Neural cell (in vitro differentiated cells): ENCODE measurements around the gene COL6A3. TPM values are rescaled to one million over a fixed set of nuclear protein-coding genes. Genes with fewer than 3 reads are reported as not detected.

Experiments
- H2AFZ ChIP-seq: fragments of 200-600, 300-800 bp; sonication (generic), shearing (Covaris generic); 2 replicates; pipeline ENCODE4 v1.6.0; 2014; ENCODE audit warnings: low read depth, mild to moderate bottlenecking, antibody characterized with exemption, low read length, moderate library complexity
- H3F3A ChIP-seq: fragments of 200-600 bp; shearing (Covaris generic); 2 replicates; pipeline ENCODE4 v1.6.1; 2016; ENCODE audit warnings: mild to moderate bottlenecking, moderate library complexity, mixed read lengths, antibody characterized with exemption, low read length; ENCODE audit not compliant: insufficient read depth, poor library complexity, severe bottlenecking
- H3K27ac ChIP-seq: fragments of 200-600, 300-800 bp; sonication (generic), shearing (Covaris generic); 2 replicates; pipeline ENCODE4 v1.5.1; 2014; ENCODE audit warnings: mild to moderate bottlenecking, low read length, moderate library complexity
- H3K27me3 ChIP-seq: fragments of 300-800, 200-600 bp; sonication (generic), shearing (Covaris generic); 2 replicates; pipeline ENCODE4 v1.6.0; 2014; ENCODE audit warnings: mild to moderate bottlenecking, low read depth, low read length, moderate library complexity; ENCODE audit not compliant: insufficient read depth
- H3K36me3 ChIP-seq: fragments of 300-800, 200-600 bp; sonication (generic), shearing (Covaris generic); 2 replicates; pipeline ENCODE4 v1.5.1; 2014; ENCODE audit warnings: mild to moderate bottlenecking, antibody characterized with exemption, low read length, moderate library complexity; ENCODE audit not compliant: insufficient read depth
- H3K4me2 ChIP-seq: fragments of 300-800, 200-600 bp; sonication (generic), shearing (Covaris generic); 2 replicates; pipeline ENCODE4 v1.6.0; 2014; ENCODE audit warnings: mild to moderate bottlenecking, low read length
- H3K4me3 ChIP-seq: fragments of 300-800, 200-600 bp; sonication (generic), shearing (Covaris generic); 2 replicates; pipeline ENCODE4 v1.5.1; 2014; ENCODE audit warnings: mild to moderate bottlenecking, low read length, moderate library complexity
- H3K79me2 ChIP-seq: fragments of 200-600 bp; shearing (Covaris generic); replicated peaks from 2 replicates; pipeline ENCODE4 v1.6.0; 2014; ENCODE audit warnings: mild to moderate bottlenecking, low read length, moderate library complexity; ENCODE audit not compliant: insufficient read depth
- H3K9ac ChIP-seq: fragments of 300-800, 200-600 bp; sonication (generic), shearing (Covaris generic); 2 replicates; pipeline ENCODE4 v1.6.1; 2016; ENCODE audit warnings: mild to moderate bottlenecking, low read length, mixed read lengths
- H3K9me2 ChIP-seq: fragments of 200-600 bp; shearing (Covaris generic); 2 replicates; pipeline ENCODE4 v1.6.1; 2016; ENCODE audit warnings: mild to moderate bottlenecking, low read length, mixed read lengths; ENCODE audit not compliant: insufficient read depth
- H3K9me3 ChIP-seq: fragments of 200-600, 300-800 bp; sonication (generic), shearing (Covaris generic); 2 replicates; pipeline ENCODE4 v1.6.1; 2016; ENCODE audit warnings: mild to moderate bottlenecking, mixed run types, low read length, moderate library complexity, mixed read lengths
- H4K20me1 ChIP-seq: fragments of 200-600 bp; shearing (Covaris generic); 2 replicates; pipeline ENCODE4 v1.6.1; 2016; ENCODE audit warnings: mild to moderate bottlenecking, mixed run types; ENCODE audit not compliant: insufficient read depth
- EP300 ChIP-seq: fragments of 450-650 bp; conservative IDR thresholded peaks from 2 replicates; pipeline ENCODE4 v1.6.1; 2014; ENCODE audit warnings: antibody characterized with exemption, mild to moderate bottlenecking, moderate library complexity; ENCODE audit not compliant: poor library complexity, severe bottlenecking
- EZH2 ChIP-seq: fragments of 200-600, 300-800 bp; shearing (Covaris generic), sonication (generic); IDR thresholded peaks from 2 replicates; pipeline ENCODE4 v1.6.1; 2014; ENCODE audit warnings: antibody characterized with exemption, low read length, borderline replicate concordance, mild to moderate bottlenecking; ENCODE audit not compliant: insufficient read depth, poor library complexity, severe bottlenecking
- MXI1 ChIP-seq: fragments of 450-650 bp; conservative IDR thresholded peaks from 2 replicates; pipeline ENCODE4 v1.6.1; 2014; ENCODE audit warnings: antibody characterized with exemption, mild to moderate bottlenecking; ENCODE audit not compliant: poor library complexity, severe bottlenecking
- POLR2AphosphoS5 ChIP-seq: IDR thresholded peaks from 2 replicates; pipeline ENCODE4 v1.6.1; 2012
- RAD21 ChIP-seq: fragments of 450-650 bp; conservative IDR thresholded peaks from 2 replicates; pipeline ENCODE4 v1.6.1; 2014; ENCODE audit warnings: antibody characterized with exemption, mild to moderate bottlenecking, moderate library complexity
- SMC3 ChIP-seq: fragments of 450-650 bp; conservative IDR thresholded peaks from 2 replicates; pipeline ENCODE4 v1.6.1; 2014; ENCODE audit warnings: antibody characterized with exemption, mild to moderate bottlenecking, moderate library complexity; ENCODE audit not compliant: poor library complexity
- TAF1 ChIP-seq: IDR thresholded peaks from 2 replicates; pipeline ENCODE4 v1.6.1; 2012; ENCODE audit warnings: low read depth
- polyA plus RNA-seq: library from polyadenylated mRNA; depleted of rRNA; stranded (reverse); fragments of >200 nt; gene quantifications from 2 replicates; pipeline ENCODE4 v1.2.3, GENCODE V29; 2014
- TF ChIP-seq, protein P1 (sequence below): IDR thresholded peaks from 2 replicates; pipeline ENCODE4 v1.6.1; 2012; ENCODE audit warnings: borderline replicate concordance
- TF ChIP-seq, protein P2 (sequence below): fragments of 450-650 bp; IDR thresholded peaks from 2 replicates; pipeline ENCODE4 v1.5.1; 2014; ENCODE audit warnings: antibody characterized with exemption, mild to moderate bottlenecking, moderate library complexity; ENCODE audit not compliant: poor library complexity, severe bottlenecking

Gene COL6A3
- polyA plus RNA-seq, 1 donor from 2014 or later = 0.05 TPM

DNA sequence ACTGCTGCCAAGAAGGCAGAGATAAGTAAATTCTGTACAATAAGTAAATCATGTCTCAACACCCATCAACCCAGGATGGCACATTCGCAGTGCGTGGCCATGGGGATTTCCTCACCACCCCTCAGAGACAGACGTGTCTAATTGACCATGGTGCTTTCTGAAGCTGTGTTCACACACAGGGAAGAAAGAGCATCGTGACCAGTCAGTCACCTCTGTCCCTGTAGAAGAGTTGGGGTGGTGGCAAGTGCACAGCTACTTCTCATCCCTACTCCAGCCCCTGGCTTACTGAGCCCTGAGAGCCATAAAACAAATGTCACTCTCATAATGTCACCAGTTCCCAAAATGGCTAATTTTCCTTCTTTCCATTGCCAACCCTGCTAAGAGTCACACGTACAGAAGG, 41.8 kb upstream of the COL6A3 start:
- no peak for TF ChIP-seq POLR2AphosphoS5
- TF ChIP-seq EZH2 = no peak
- TF ChIP-seq, protein P1, sequence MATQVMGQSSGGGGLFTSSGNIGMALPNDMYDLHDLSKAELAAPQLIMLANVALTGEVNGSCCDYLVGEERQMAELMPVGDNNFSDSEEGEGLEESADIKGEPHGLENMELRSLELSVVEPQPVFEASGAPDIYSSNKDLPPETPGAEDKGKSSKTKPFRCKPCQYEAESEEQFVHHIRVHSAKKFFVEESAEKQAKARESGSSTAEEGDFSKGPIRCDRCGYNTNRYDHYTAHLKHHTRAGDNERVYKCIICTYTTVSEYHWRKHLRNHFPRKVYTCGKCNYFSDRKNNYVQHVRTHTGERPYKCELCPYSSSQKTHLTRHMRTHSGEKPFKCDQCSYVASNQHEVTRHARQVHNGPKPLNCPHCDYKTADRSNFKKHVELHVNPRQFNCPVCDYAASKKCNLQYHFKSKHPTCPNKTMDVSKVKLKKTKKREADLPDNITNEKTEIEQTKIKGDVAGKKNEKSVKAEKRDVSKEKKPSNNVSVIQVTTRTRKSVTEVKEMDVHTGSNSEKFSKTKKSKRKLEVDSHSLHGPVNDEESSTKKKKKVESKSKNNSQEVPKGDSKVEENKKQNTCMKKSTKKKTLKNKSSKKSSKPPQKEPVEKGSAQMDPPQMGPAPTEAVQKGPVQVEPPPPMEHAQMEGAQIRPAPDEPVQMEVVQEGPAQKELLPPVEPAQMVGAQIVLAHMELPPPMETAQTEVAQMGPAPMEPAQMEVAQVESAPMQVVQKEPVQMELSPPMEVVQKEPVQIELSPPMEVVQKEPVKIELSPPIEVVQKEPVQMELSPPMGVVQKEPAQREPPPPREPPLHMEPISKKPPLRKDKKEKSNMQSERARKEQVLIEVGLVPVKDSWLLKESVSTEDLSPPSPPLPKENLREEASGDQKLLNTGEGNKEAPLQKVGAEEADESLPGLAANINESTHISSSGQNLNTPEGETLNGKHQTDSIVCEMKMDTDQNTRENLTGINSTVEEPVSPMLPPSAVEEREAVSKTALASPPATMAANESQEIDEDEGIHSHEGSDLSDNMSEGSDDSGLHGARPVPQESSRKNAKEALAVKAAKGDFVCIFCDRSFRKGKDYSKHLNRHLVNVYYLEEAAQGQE = no peak
- TF ChIP-seq MXI1 = no peak
- TF ChIP-seq RAD21 = no peak
- no peak for TF ChIP-seq SMC3
- TF ChIP-seq, protein P2, sequence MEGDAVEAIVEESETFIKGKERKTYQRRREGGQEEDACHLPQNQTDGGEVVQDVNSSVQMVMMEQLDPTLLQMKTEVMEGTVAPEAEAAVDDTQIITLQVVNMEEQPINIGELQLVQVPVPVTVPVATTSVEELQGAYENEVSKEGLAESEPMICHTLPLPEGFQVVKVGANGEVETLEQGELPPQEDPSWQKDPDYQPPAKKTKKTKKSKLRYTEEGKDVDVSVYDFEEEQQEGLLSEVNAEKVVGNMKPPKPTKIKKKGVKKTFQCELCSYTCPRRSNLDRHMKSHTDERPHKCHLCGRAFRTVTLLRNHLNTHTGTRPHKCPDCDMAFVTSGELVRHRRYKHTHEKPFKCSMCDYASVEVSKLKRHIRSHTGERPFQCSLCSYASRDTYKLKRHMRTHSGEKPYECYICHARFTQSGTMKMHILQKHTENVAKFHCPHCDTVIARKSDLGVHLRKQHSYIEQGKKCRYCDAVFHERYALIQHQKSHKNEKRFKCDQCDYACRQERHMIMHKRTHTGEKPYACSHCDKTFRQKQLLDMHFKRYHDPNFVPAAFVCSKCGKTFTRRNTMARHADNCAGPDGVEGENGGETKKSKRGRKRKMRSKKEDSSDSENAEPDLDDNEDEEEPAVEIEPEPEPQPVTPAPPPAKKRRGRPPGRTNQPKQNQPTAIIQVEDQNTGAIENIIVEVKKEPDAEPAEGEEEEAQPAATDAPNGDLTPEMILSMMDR = no peak
- no peak for TF ChIP-seq TAF1
- TF ChIP-seq EP300 = no peak
- Histone ChIP-seq H3K9me3 (no peaks in the 10 kb centered on the region), H3K4me3 (no peak overlapping the region), H3K9me2 (no peaks in the 10 kb centered on the region), H3K9ac (no peak overlapping the region), H3K4me2 (no peak overlapping the region), H3K79me2 (no peaks in the 10 kb centered on the region), H3K27ac (no peak overlapping the region), H3K27me3 (no peaks in the 10 kb centered on the region), H4K20me1 (no peaks in the 10 kb centered on the region), H2AFZ (no peak overlapping the region), H3K36me3 (no peaks in the 10 kb centered on the region), H3F3A (no peaks in the 10 kb centered on the region)

GRCh38 chr2:237453671-237454070, 39.7 kb upstream of the COL6A3 start:
- TF ChIP-seq, protein P2 = no peak
- TF ChIP-seq MXI1 = no peak
- no peak for TF ChIP-seq EZH2
- no peak for TF ChIP-seq POLR2AphosphoS5
- TF ChIP-seq EP300 = no peak
- no peak for TF ChIP-seq TAF1
- TF ChIP-seq, protein P1 = no peak
- no peak for TF ChIP-seq RAD21
- no peak for TF ChIP-seq SMC3
- Histone ChIP-seq H3K79me2 (no peaks in the 10 kb centered on the region), H3K27ac (no peak overlapping the region), H4K20me1 (no peaks in the 10 kb centered on the region), H3K9ac (no peak overlapping the region), H3K4me3 (no peak overlapping the region), H3K9me3 (no peaks in the 10 kb centered on the region), H3K36me3 (no peaks in the 10 kb centered on the region), H3K9me2 (no peaks in the 10 kb centered on the region), H2AFZ (no peak overlapping the region), H3F3A (no peaks in the 10 kb centered on the region), H3K4me2 (no peak overlapping the region), H3K27me3 (no peaks in the 10 kb centered on the region)
